ENCODE measurements around the gene FTH1.

FTH1 gene

GRCh38 chr11:61999141-61999975 lies 31.9 kb upstream of the FTH1 start:
- in situ Hi-C loops (cut with MboI; ENCODE audit: low sequenced_read_pairs): no loop called here
- peak in 1 of 2 experiments; percentile 6 for DNase-seq (ENCODE audit: low spot score in 2 of 2)
- no peak overlapping the region for H3K4me3 ChIP-seq
- H3K36me3 ChIP-seq (replicated peaks): no peaks in the 10 kb centered on the region
- no peaks in the 10 kb centered on the region for H3K27me3 ChIP-seq (ENCODE audit: low read depth)
- H3K4me1 ChIP-seq: no peaks in the 10 kb centered on the region
- peaks cover 9% of the 10 kb centered on the region; the same call in 1 of the 2 replicates for H3K9me3 ChIP-seq

- DNase-seq (ENCODE audit: low spot score in 2 of 2): no peak
- H3K4me1 ChIP-seq: no peaks in the 10 kb centered on the region
- in situ Hi-C loops (cut with MboI; ENCODE audit: low sequenced_read_pairs): no loop called here
- peaks cover 9% of the 10 kb centered on the region; the same call in 1 of the 2 replicates for H3K9me3 ChIP-seq
- no peaks in the 10 kb centered on the region for H3K36me3 ChIP-seq (replicated peaks)
- no peaks in the 10 kb centered on the region for H3K27me3 ChIP-seq (ENCODE audit: low read depth)
- H3K4me3 ChIP-seq: no peak overlapping the region
Observed at GRCh38 chr11:61996933-61997332, 29.5 kb upstream of the FTH1 start.

GRCh38 chr11:61994981-61995380 lies 27.5 kb upstream of the FTH1 start:
- DNase-seq (ENCODE audit: low spot score in 2 of 2): no peak
- in situ Hi-C loops (cut with MboI; ENCODE audit: low sequenced_read_pairs): no loop called here
- no peaks in the 10 kb centered on the region for H3K4me1 ChIP-seq
- H3K27me3 ChIP-seq (ENCODE audit: low read depth): no peaks in the 10 kb centered on the region
- no peak overlapping the region for H3K4me3 ChIP-seq
- no peaks in the 10 kb centered on the region for H3K36me3 ChIP-seq (replicated peaks)
- peaks cover 9% of the 10 kb centered on the region; the same call in 1 of the 2 replicates for H3K9me3 ChIP-seq

GRCh38 chr11:61985869-61986268 lies 18.4 kb upstream of the FTH1 start:
- H3K9me3 ChIP-seq: peaks cover 13% of the 10 kb centered on the region
- no peaks in the 10 kb centered on the region for H3K36me3 ChIP-seq (replicated peaks)
- DNase-seq (ENCODE audit: low spot score in 2 of 2): no peak
- no peak overlapping the region for H3K4me3 ChIP-seq
- no peaks in the 10 kb centered on the region for H3K27me3 ChIP-seq (ENCODE audit: low read depth)
- H3K4me1 ChIP-seq: no peaks in the 10 kb centered on the region
- in situ Hi-C loops (cut with MboI; ENCODE audit: low sequenced_read_pairs): no loop called here

GRCh38 chr11:61983419-61983818 lies 16.0 kb upstream of the FTH1 start:
- DNase-seq (ENCODE audit: low spot score in 2 of 2): no peak
- in situ Hi-C loops (cut with MboI; ENCODE audit: low sequenced_read_pairs): no loop called here
- H3K4me3 ChIP-seq: no peak overlapping the region
- peaks cover 10% of the 10 kb centered on the region; the same call in 1 of the 2 replicates for H3K9me3 ChIP-seq
- no peaks in the 10 kb centered on the region for H3K36me3 ChIP-seq (replicated peaks)
- H3K27me3 ChIP-seq (ENCODE audit: low read depth): no peaks in the 10 kb centered on the region
- no peaks in the 10 kb centered on the region for H3K4me1 ChIP-seq

GRCh38 chr11:61980783-61981541 lies 13.5 kb upstream of the FTH1 start:
- Histone ChIP-seq H3K9me3 (no peaks in the 10 kb centered on the region), H3K36me3 (replicated peaks) (no peaks in the 10 kb centered on the region), H3K27me3 (ENCODE audit: low read depth) (no peaks in the 10 kb centered on the region), H3K4me3 (no peak overlapping the region), H3K4me1 (no peaks in the 10 kb centered on the region)
- in situ Hi-C loops (cut with MboI; ENCODE audit: low sequenced_read_pairs): no loop called here
- no peak for DNase-seq (ENCODE audit: low spot score in 2 of 2)

- no peaks in the 10 kb centered on the region for H3K9me3 ChIP-seq
- H3K4me1 ChIP-seq: no peaks in the 10 kb centered on the region
- in situ Hi-C loops (cut with MboI; ENCODE audit: low sequenced_read_pairs): no loop called here
- H3K36me3 ChIP-seq (replicated peaks): no peaks in the 10 kb centered on the region
- no peaks in the 10 kb centered on the region for H3K27me3 ChIP-seq (ENCODE audit: low read depth)
- no peak overlapping the region for H3K4me3 ChIP-seq
- no peak for DNase-seq (ENCODE audit: low spot score in 2 of 2)
Observed at GRCh38 chr11:61978703-61979661, 11.5 kb upstream of the FTH1 start.

- Histone ChIP-seq H3K36me3 (replicated peaks) (no peaks in the 10 kb centered on the region), H3K4me1 (peaks cover 11% of the 10 kb centered on the region), H3K9me3 (no peaks in the 10 kb centered on the region), H3K27me3 (ENCODE audit: low read depth) (no peaks in the 10 kb centered on the region), H3K4me3 (no peak overlapping the region)
- in situ Hi-C loops (cut with MboI; ENCODE audit: low sequenced_read_pairs): no loop called here
- no peak for DNase-seq (ENCODE audit: low spot score in 2 of 2)
Observed at GRCh38 chr11:61976813-61977475, 9.5 kb upstream of the FTH1 start.

GRCh38 chr11:61976420-61976800 lies 9.0 kb upstream of the FTH1 start:
- no peak for DNase-seq (ENCODE audit: low spot score in 2 of 2)
- no peaks in the 10 kb centered on the region for H3K27me3 ChIP-seq (ENCODE audit: low read depth)
- H3K4me1 ChIP-seq: peaks cover 15% of the 10 kb centered on the region
- H3K36me3 ChIP-seq (replicated peaks): no peaks in the 10 kb centered on the region
- no peaks in the 10 kb centered on the region for H3K9me3 ChIP-seq
- in situ Hi-C loops (cut with MboI; ENCODE audit: low sequenced_read_pairs): no loop called here
- no peak overlapping the region for H3K4me3 ChIP-seq

- H3K9me3 ChIP-seq: no peaks in the 10 kb centered on the region
- no peak for DNase-seq (ENCODE audit: low spot score in 2 of 2)
- H3K4me1 ChIP-seq: peaks cover 20% of the 10 kb centered on the region
- H3K36me3 ChIP-seq (replicated peaks): peaks cover 3% of the 10 kb centered on the region; the same call in 1 of the 2 replicates
- no peaks in the 10 kb centered on the region for H3K27me3 ChIP-seq (ENCODE audit: low read depth)
- in situ Hi-C loops (cut with MboI; ENCODE audit: low sequenced_read_pairs): no loop called here
- no peak overlapping the region for H3K4me3 ChIP-seq
Observed at GRCh38 chr11:61975638-61976419, 8.4 kb upstream of the FTH1 start.

GRCh38 chr11:61974766-61975631 lies 7.6 kb upstream of the FTH1 start:
- Histone ChIP-seq H3K9me3 (no peaks in the 10 kb centered on the region), H3K4me1 (peaks cover 25% of the 10 kb centered on the region), H3K4me3 (no peak overlapping the region), H3K27me3 (ENCODE audit: low read depth) (no peaks in the 10 kb centered on the region), H3K36me3 (replicated peaks) (peaks cover 3% of the 10 kb centered on the region; the same call in 1 of the 2 replicates)
- in situ Hi-C loops (cut with MboI; ENCODE audit: low sequenced_read_pairs): no loop called here
- no peak for DNase-seq (ENCODE audit: low spot score in 2 of 2)
